ENCODE results near the gene RCOR1. TPM values are rescaled to one million over a fixed set of nuclear protein-coding genes. Genes with fewer than 3 reads are reported as not detected.
A peak's percentile ranks its signal among the peaks of the same experiment; 100 is the strongest.

RCOR1 gene
- total RNA-seq, 1 experiment from 2014 or later = 34.1 TPM

DNA sequence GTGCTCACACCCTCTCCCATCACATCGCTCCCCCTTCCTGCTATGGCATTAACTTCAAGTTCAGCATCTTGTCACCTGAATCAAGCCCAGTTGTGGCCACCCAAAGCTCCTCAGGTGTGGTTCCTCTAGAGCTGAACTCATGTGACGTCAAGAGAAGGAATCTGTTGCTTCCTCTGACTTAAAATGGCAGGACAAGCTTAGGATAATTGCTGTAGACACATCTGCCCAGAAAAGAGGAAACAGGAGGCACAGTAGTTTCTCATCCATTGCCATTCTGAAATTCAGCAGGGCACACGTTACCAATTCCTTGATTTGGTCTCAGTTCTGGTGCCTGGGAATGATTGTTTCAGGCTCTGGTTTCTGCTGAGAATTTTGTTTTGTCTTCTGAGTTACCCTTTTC is 52.1 kb downstream of the RCOR1 start:
- Histone ChIP-seq H3K56ac (ENCODE audit: insufficient read length, low read depth, low read length) (no peak overlapping the region), H3K4ac (ENCODE audit: low read depth, low read length) (no peak overlapping the region), H4K8ac (replicated peaks; ENCODE audit: insufficient read length, low read depth, low read length) (no peak overlapping the region), H3K23me2 (ENCODE audit: insufficient read length, low read depth, low read length, poor library complexity, severe bottlenecking) (no peaks in the 10 kb centered on the region), H3K14ac (ENCODE audit: insufficient read depth, low read length) (no peak overlapping the region), H2BK5ac (ENCODE audit: insufficient read length, low read length) (no peak overlapping the region), H3K9ac (ENCODE audit: extremely low read depth, insufficient read length, low read length) (no peak overlapping the region), H3K4me2 (ENCODE audit: insufficient read depth, insufficient read length, low read length) (no peak overlapping the region), H4K5ac (ENCODE audit: insufficient read length, low read depth, low read length) (no peak overlapping the region), H3K79me2 (ENCODE audit: insufficient read depth, low read length) (peaks cover 23% of the 10 kb centered on the region; the same call in 1 of the 2 replicates), H2AFZ (ENCODE audit: low read length) (no peak overlapping the region), H2BK120ac (ENCODE audit: low read depth, low read length, poor library complexity, severe bottlenecking) (no peak overlapping the region), H3K23ac (ENCODE audit: insufficient read length, low read depth, low read length) (no peak overlapping the region), H3K4me1 (ENCODE audit: insufficient read depth, low read length) (peaks cover 7% of the 10 kb centered on the region; the same call in 1 of the 2 replicates), H4K20me1 (ENCODE audit: control insufficient read depth, insufficient read depth, insufficient read length) (no peaks in the 10 kb centered on the region), H2BK15ac (ENCODE audit: low read depth, low read length) (no peak overlapping the region), H3K79me1 (ENCODE audit: insufficient read depth, low read depth, low read length, poor library complexity, severe bottlenecking) (peaks cover 6% of the 10 kb centered on the region), H2BK20ac (ENCODE audit: low read depth, low read length, poor library complexity, severe bottlenecking) (no peak overlapping the region), H3K18ac (ENCODE audit: insufficient read length, low read depth, low read length) (no peak overlapping the region), H3K27me3 (ENCODE audit: insufficient read depth, low read length) (no peaks in the 10 kb centered on the region), H3K9me3 (ENCODE audit: control insufficient read depth, low read depth, low read length) (no peaks in the 10 kb centered on the region), H2BK12ac (ENCODE audit: insufficient read length, low read depth, low read length) (no peak overlapping the region), H3T11ph (ENCODE audit: low read length) (no peak overlapping the region), H2AK5ac (ENCODE audit: insufficient read length, low read length) (no peak overlapping the region), H3K27ac (ENCODE audit: insufficient read length, low read depth, low read length) (no peak overlapping the region), H4K91ac (ENCODE audit: insufficient read length, low read depth, low read length) (no peak overlapping the region)
- peaks cover 49 to 54% of the 10 kb centered on the region in 2 experiments for H3K4me1 Mint-ChIP-seq
- no CpG with 5 or more reads among the region's 3 CpGs for WGBS (ENCODE audit: extremely low coverage, insufficient read length, low lambda C conversion rate)
- no peak for DNase-seq
- no peaks in the 10 kb centered on the region for H3K9me3 Mint-ChIP-seq
- H3K4me3 Mint-ChIP-seq = no peak overlapping the region
- H3K27me3 Mint-ChIP-seq (ENCODE audit: low read depth) = no peaks in the 10 kb centered on the region
- TF ChIP-seq, protein P1, sequence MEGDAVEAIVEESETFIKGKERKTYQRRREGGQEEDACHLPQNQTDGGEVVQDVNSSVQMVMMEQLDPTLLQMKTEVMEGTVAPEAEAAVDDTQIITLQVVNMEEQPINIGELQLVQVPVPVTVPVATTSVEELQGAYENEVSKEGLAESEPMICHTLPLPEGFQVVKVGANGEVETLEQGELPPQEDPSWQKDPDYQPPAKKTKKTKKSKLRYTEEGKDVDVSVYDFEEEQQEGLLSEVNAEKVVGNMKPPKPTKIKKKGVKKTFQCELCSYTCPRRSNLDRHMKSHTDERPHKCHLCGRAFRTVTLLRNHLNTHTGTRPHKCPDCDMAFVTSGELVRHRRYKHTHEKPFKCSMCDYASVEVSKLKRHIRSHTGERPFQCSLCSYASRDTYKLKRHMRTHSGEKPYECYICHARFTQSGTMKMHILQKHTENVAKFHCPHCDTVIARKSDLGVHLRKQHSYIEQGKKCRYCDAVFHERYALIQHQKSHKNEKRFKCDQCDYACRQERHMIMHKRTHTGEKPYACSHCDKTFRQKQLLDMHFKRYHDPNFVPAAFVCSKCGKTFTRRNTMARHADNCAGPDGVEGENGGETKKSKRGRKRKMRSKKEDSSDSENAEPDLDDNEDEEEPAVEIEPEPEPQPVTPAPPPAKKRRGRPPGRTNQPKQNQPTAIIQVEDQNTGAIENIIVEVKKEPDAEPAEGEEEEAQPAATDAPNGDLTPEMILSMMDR (conservative IDR thresholded peaks at IDR 0.05) = no peak
- H3K27ac Mint-ChIP-seq = peak overlapping the region in 1 of 3 experiments; percentile 8; a peak in 2 of 7 replicates
- no peaks in the 10 kb centered on the region for H3K36me3 Mint-ChIP-seq (ENCODE audit: insufficient read depth in 1 of 3, low read depth in 3 of 3)
